Sigmoid colon (tissue), 7 donors: ENCODE data around the gene PDE4D. TPM values are rescaled to one million over a fixed set of nuclear protein-coding genes. Genes with fewer than 3 reads are reported as not detected.

Experiments used
- DNase-seq: peaks from one replicate; pipeline ENCODE4 v3.0.0-alpha.2; 2019
- H3K27ac ChIP-seq, 4 donors: fragments of 200-600 bp; sonication (generic); one replicate each; pipeline ENCODE4 v1.5.1; 2016 to 2019; ENCODE audit warnings: mild to moderate bottlenecking in 1 of 4
- H3K27me3 ChIP-seq, 3 donors: fragments of 200-600 bp; sonication (generic); one replicate each; pipeline ENCODE4 v1.5.1; 2019; ENCODE audit warnings: mild to moderate bottlenecking in 1 of 3
- H3K36me3 ChIP-seq, 4 donors: fragments of 200-600 bp; sonication (generic); one replicate each; pipeline ENCODE4 v1.5.1; 2016 to 2019
- H3K4me1 ChIP-seq, 4 donors: fragments of 200-600 bp; sonication (generic); one replicate each; pipeline ENCODE4 v1.5.1; 2017 to 2019
- H3K4me3 ChIP-seq, 4 donors: fragments of 200-600 bp; sonication (generic); one replicate each; pipeline ENCODE4 v1.5.1; 2017 to 2019; ENCODE audit warnings: mild to moderate bottlenecking in 2 of 4, moderate library complexity in 1 of 4
- H3K9me3 ChIP-seq, 4 donors: fragments of 200-600 bp in 3 of 4; sonication (generic) in 3 of 4; one replicate each; pipeline versions ENCODE4 v1.5.1 to v1.6.1; 2013 to 2019
- CTCF ChIP-seq, 4 experiments: fragments of 450-650 bp in 3 of 4; fragments of 200-600 bp in 1 of 4; IDR thresholded peaks; one replicate each; pipeline ENCODE4 v1.5.1; 2016 to 2019; ENCODE audit warnings: antibody characterized with exemption in 4 of 4, mild to moderate bottlenecking in 3 of 4, moderate library complexity in 2 of 4
- EP300 ChIP-seq, 4 donors: sonication (generic); formaldehyde crosslinking; IDR thresholded peaks; one replicate each; pipeline ENCODE4 v1.6.1; 2017; ENCODE audit warnings: antibody characterized with exemption in 4 of 4
- POLR2A ChIP-seq, 2 donors: fragments of 450-650 bp; IDR thresholded peaks; one replicate each; pipeline ENCODE4 v1.6.1; 2016; ENCODE audit warnings: antibody characterized with exemption in 2 of 2, mild to moderate bottlenecking in 2 of 2, moderate library complexity in 2 of 2
- POLR2AphosphoS5 ChIP-seq, 4 donors: sonication (generic); formaldehyde crosslinking; IDR thresholded peaks; one replicate each; pipeline ENCODE4 v1.6.1; 2017; ENCODE audit warnings: antibody characterized with exemption in 4 of 4
- WGBS, 2 donors: extraction: QIAGEN DNeasy Blood & Tissue Kit; methylation state at CpG; one replicate each; pipeline ENCODE4 v1.1.7; 2013; 5-methylcytosine and 5-hydroxymethylcytosine counted together
- intact Hi-C: fragments of 100-400 bp; cut with DNase I; formaldehyde crosslinking; loops from one replicate; pipeline ENCODE4 v1.15.1; 2023
- polyA plus RNA-seq, 3 donors: library from polyadenylated mRNA; stranded (reverse); fragments of 200-250 nt; gene quantifications; one replicate each; pipeline ENCODE4 v1.2.3, GENCODE V29; 2013
- total RNA-seq, 4 donors: library from RNA; depleted of rRNA; stranded (reverse); fragments of >200 nt; gene quantifications; one replicate each; pipeline ENCODE4 v1.1.0, GENCODE V29; 2016
- donor health status: healthy with polysubstance abuse.
- donor health status: Bipolar disorder and iron deficiency.
- donor health status: healthy.

PDE4D gene
- total and polyA plus RNA-seq, 7 donors, result 6.0 to 289 (median 169) TPM

GRCh38 chr5:59206132-59206581 is 687.4 kb downstream of the PDE4D start:
- Histone ChIP-seq H3K9me3 (no peaks in the 10 kb centered on the region), H3K27ac (peak overlapping the region; percentile 58 to 81 (median 72)), H3K4me1 (peaks cover 0 to 75% (median 59%) of the 10 kb centered on the region in 4 donors), H3K4me3 (no peak overlapping the region), H3K27me3 (no peaks in the 10 kb centered on the region), H3K36me3 (no peaks in the 10 kb centered on the region)
- intact Hi-C loops, result loop anchor here (5.0 kb wide), 1 partner anchor 71 kb away; no protein-coding TSS in a partner anchor
- DNase-seq, result no peak
- 46 to 64% methylated on average over 1 of the region's 1 CpG for WGBS, 2 donors
- TF ChIP-seq EP300 (IDR thresholded peaks at IDR 0.05), result peak in 1 of 4 donors; percentile 13
- TF ChIP-seq CTCF (IDR thresholded peaks at IDR 0.05), result no peak
- no peak for TF ChIP-seq POLR2A (IDR thresholded peaks at IDR 0.05)
- peak in 2 of 4 donors; percentile 52 to 75 for TF ChIP-seq POLR2AphosphoS5 (IDR thresholded peaks at IDR 0.05)

GRCh38 chr5:59204114-59204897 is 689.2 kb downstream of the PDE4D start:
- no peak for DNase-seq
- TF ChIP-seq POLR2AphosphoS5 (IDR thresholded peaks at IDR 0.05) (no peak), EP300 (IDR thresholded peaks at IDR 0.05) (no peak)
- H3K27ac ChIP-seq, result peak overlapping the region; percentile 58 to 81 (median 72)
- no peaks in the 10 kb centered on the region for H3K27me3 ChIP-seq
- 73 to 82% methylated on average over 5 of the region's 5 CpGs for WGBS, 2 donors
- H3K4me1 ChIP-seq, result peaks cover 0 to 65% (median 49%) of the 10 kb centered on the region in 4 donors
- H3K4me3 ChIP-seq, result no peak overlapping the region
- intact Hi-C loops, result no loop called here
- H3K9me3 ChIP-seq, result no peaks in the 10 kb centered on the region
- no peaks in the 10 kb centered on the region for H3K36me3 ChIP-seq

- intact Hi-C loops, result no loop called here
- peaks cover 0 to 62% (median 32%) of the 10 kb centered on the region in 4 donors for H3K4me1 ChIP-seq
Measured at GRCh38 chr5:59199868-59200267, 693.7 kb downstream of the PDE4D start.

GRCh38 chr5:59198832-59199231 is 694.7 kb downstream of the PDE4D start:
- H3K9me3 ChIP-seq, result no peaks in the 10 kb centered on the region
- TF ChIP-seq CTCF (IDR thresholded peaks at IDR 0.05), result no peak
- DNase-seq, result no peak
- 89 to 97% methylated on average over 1 of the region's 1 CpG for WGBS, 2 donors
- H3K27me3 ChIP-seq, result no peaks in the 10 kb centered on the region
- peak overlapping the region in 3 of 4 donors; percentile 45 to 79 (median 72) for H3K27ac ChIP-seq
- H3K4me3 ChIP-seq, result no peak overlapping the region
- peaks cover 0 to 57% (median 28%) of the 10 kb centered on the region in 4 donors for H3K4me1 ChIP-seq
- intact Hi-C loops, result no loop called here
- H3K36me3 ChIP-seq, result peaks cover 0 to 4% (median 0%) of the 10 kb centered on the region in 4 donors

More at GRCh38 chr5:59199868-59200267, 693.7 kb downstream of the PDE4D start:
- Histone ChIP-seq H3K27ac (peak overlapping the region in 3 of 4 donors; percentile 45 to 79 (median 72)), H3K27me3 (no peaks in the 10 kb centered on the region), H3K9me3 (no peaks in the 10 kb centered on the region), H3K4me3 (no peak overlapping the region), H3K36me3 (peaks cover 0 to 4% (median 0%) of the 10 kb centered on the region in 4 donors)
- 87 to 90% methylated on average over 7 of the region's 7 CpGs for WGBS, 2 donors
- no peak for DNase-seq
- TF ChIP-seq POLR2A (IDR thresholded peaks at IDR 0.05) (no peak), EP300 (IDR thresholded peaks at IDR 0.05) (no peak), POLR2AphosphoS5 (IDR thresholded peaks at IDR 0.05) (peak; percentile 70 to 86 (median 74)), CTCF (IDR thresholded peaks at IDR 0.05) (no peak)

- H3K27ac ChIP-seq, result peak overlapping the region in 3 of 4 donors; percentile 45 to 79 (median 72)
- TF ChIP-seq POLR2AphosphoS5 (IDR thresholded peaks at IDR 0.05), result no peak
- no peak for TF ChIP-seq POLR2A (IDR thresholded peaks at IDR 0.05)
- no peak for TF ChIP-seq CTCF (IDR thresholded peaks at IDR 0.05)
- no peak for TF ChIP-seq EP300 (IDR thresholded peaks at IDR 0.05)
- WGBS, 2 donors, result 91 to 96% methylated on average over 2 of the region's 2 CpGs
- H3K9me3 ChIP-seq, result no peaks in the 10 kb centered on the region
- no peak overlapping the region for H3K4me3 ChIP-seq
- peaks cover 0 to 53% (median 27%) of the 10 kb centered on the region in 4 donors for H3K4me1 ChIP-seq
- no peak for DNase-seq
- H3K27me3 ChIP-seq, result no peaks in the 10 kb centered on the region
- H3K36me3 ChIP-seq, result peaks cover 0 to 4% (median 0%) of the 10 kb centered on the region in 4 donors
- intact Hi-C loops, result no loop called here
Measured at GRCh38 chr5:59198365-59198764, 695.2 kb downstream of the PDE4D start.
